SK-N-MC (cell line): ENCODE data around the gene TOM1.

ENCODE experiments used
- EZH2 ChIP-seq: fragments of 200-600 bp; sonication (generic); IDR thresholded peaks from one replicate; pipeline ENCODE4 v1.6.1; 2017; ENCODE audit warnings: antibody characterized with exemption
- POLR2AphosphoS5 ChIP-seq: IDR thresholded peaks from 2 replicates; pipeline ENCODE4 v1.6.1; 2012; ENCODE audit warnings: mild to moderate bottlenecking, low read depth, low read length, borderline replicate concordance

DNA sequence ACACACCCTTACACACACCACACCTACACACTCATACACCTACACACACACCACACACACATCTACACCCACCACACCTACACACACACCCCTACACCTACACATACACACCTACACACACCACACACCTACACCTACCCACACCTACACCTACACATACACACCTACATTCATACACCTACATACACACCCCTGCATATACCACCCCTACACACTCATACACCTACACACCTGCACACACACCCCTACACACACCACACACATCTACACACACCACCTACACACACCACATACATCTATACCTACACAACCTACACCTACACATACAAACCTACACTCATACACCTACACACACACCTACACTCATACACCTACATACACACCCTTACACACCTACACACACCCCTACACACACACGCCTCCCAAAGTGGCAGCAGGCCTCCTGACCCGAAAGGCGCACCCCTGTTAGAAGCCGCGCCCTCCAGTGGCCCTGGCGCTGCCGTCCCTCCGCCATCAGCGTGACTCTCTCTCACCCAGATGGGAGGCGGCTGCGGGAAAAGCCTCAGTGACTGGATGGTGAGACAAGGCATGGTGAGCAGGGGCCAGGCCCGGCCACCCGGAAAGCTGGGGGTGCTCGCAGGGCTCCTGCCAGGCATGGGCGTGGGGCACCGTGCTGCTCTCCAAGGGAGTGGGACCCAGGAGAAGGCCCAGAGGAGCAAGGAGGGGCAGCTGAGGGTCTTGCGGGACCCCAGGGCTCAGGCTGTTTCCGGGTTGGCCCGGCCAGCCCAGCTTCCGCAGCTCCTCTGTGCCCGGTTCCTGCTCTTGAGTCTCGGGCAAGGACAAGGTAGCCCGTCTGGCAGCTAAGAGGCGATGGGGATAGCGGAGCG, 44.2 kb downstream of the TOM1 start:
- TF ChIP-seq POLR2AphosphoS5 (no peak), EZH2 (no peak)
